Activated T-helper 9 cell treated with anti-CD3 and anti-CD28 coated beads, Interleukin-2, amount 50 U/mL, for 16 hours (primary cell): ENCODE results near the gene RP2.

ENCODE experiments used
- DNase-seq: peaks from one replicate; pipeline ENCODE4 v3.0.0-alpha.2; 2020; ENCODE audit warnings: low read depth

The RP2 gene

GRCh38 chrX:46844913-46845312, 8.1 kb downstream of the RP2 start:
- DNase-seq: no peak

GRCh38 chrX:46849933-46850332, 13.1 kb downstream of the RP2 start:
- DNase-seq: no peak

- no peak for DNase-seq
These were observed 13.9 kb downstream of the RP2 start for GRCh38 chrX:46850771-46851170.

- no peak for DNase-seq
These were observed 19.6 kb downstream of the RP2 start for GRCh38 chrX:46856483-46856882.

- DNase-seq: no peak
These were observed 23.7 kb downstream of the RP2 start for GRCh38 chrX:46860557-46860956.

GRCh38 chrX:46863072-46863471, 26.2 kb downstream of the RP2 start:
- no peak for DNase-seq

- no peak for DNase-seq
These were observed 27.8 kb downstream of the RP2 start for GRCh38 chrX:46864606-46865005.

GRCh38 chrX:46865281-46865680, 28.4 kb downstream of the RP2 start:
- DNase-seq: no peak

- DNase-seq: no peak
These were observed 29.9 kb downstream of the RP2 start for GRCh38 chrX:46866726-46867125.

GRCh38 chrX:46873746-46874145, 36.9 kb downstream of the RP2 start:
- no peak for DNase-seq

GRCh38 chrX:46876901-46877300, 40.1 kb downstream of the RP2 start:
- no peak for DNase-seq

GRCh38 chrX:46882266-46882665, 45.4 kb downstream of the RP2 start:
- DNase-seq: no peak

- DNase-seq: no peak
These were observed 48.0 kb downstream of the RP2 start for GRCh38 chrX:46884799-46885198.

- DNase-seq: no peak
These were observed 61.4 kb downstream of the RP2 start for GRCh38 chrX:46898207-46898606.

GRCh38 chrX:46903458-46904242, 66.8 kb downstream of the RP2 start:
- peak; percentile 34 for DNase-seq

GRCh38 chrX:46904626-46905025, 67.8 kb downstream of the RP2 start:
- DNase-seq: no peak

GRCh38 chrX:46910415-46910814, 73.6 kb downstream of the RP2 start:
- DNase-seq: no peak

- DNase-seq: peak; percentile 12
These were observed 75.3 kb downstream of the RP2 start, which contains the start of gene JADE3 for GRCh38 chrX:46912098-46912602. Gene JADE3, plus strand, starts transcription at chrX:46912421. Its CDS starts 72,474 bp downstream, at chrX:46984895.

- DNase-seq: peak; percentile 5
These were observed 76.0 kb downstream of the RP2 start for GRCh38 chrX:46912603-46913491.

- no peak for DNase-seq
These were observed 76.8 kb downstream of the RP2 start for GRCh38 chrX:46913667-46914066.

GRCh38 chrX:46916273-46916672, 79.4 kb downstream of the RP2 start:
- no peak for DNase-seq

GRCh38 chrX:46917622-46918021, 80.8 kb downstream of the RP2 start:
- DNase-seq: no peak

GRCh38 chrX:46918434-46918833, 81.6 kb downstream of the RP2 start:
- no peak for DNase-seq
